ENCODE results near the gene TBC1D2B.
"Not testable (repeated sequence)": the region's sequence is repeated elsewhere in the genome, so short reads cannot be mapped to it uniquely, and the experiment has no call there.

Gene TBC1D2B

GRCh38 chr15:77989296-77990143 lies 88.0 kb downstream of the TBC1D2B start:
- in situ Hi-C loops (cut with HindIII; ENCODE audit: low sequenced_read_pairs), result no loop called here
- TF ChIP-seq, protein P1, sequence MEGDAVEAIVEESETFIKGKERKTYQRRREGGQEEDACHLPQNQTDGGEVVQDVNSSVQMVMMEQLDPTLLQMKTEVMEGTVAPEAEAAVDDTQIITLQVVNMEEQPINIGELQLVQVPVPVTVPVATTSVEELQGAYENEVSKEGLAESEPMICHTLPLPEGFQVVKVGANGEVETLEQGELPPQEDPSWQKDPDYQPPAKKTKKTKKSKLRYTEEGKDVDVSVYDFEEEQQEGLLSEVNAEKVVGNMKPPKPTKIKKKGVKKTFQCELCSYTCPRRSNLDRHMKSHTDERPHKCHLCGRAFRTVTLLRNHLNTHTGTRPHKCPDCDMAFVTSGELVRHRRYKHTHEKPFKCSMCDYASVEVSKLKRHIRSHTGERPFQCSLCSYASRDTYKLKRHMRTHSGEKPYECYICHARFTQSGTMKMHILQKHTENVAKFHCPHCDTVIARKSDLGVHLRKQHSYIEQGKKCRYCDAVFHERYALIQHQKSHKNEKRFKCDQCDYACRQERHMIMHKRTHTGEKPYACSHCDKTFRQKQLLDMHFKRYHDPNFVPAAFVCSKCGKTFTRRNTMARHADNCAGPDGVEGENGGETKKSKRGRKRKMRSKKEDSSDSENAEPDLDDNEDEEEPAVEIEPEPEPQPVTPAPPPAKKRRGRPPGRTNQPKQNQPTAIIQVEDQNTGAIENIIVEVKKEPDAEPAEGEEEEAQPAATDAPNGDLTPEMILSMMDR (IDR thresholded peaks at IDR 0.05; ENCODE audit: low read depth, low read length), result no peak
- no peak for DNase-seq (ENCODE audit: low read depth, low spot score)
- no peak overlapping the region for H3K4me3 ChIP-seq (ENCODE audit: low read depth, low read length)

DNA sequence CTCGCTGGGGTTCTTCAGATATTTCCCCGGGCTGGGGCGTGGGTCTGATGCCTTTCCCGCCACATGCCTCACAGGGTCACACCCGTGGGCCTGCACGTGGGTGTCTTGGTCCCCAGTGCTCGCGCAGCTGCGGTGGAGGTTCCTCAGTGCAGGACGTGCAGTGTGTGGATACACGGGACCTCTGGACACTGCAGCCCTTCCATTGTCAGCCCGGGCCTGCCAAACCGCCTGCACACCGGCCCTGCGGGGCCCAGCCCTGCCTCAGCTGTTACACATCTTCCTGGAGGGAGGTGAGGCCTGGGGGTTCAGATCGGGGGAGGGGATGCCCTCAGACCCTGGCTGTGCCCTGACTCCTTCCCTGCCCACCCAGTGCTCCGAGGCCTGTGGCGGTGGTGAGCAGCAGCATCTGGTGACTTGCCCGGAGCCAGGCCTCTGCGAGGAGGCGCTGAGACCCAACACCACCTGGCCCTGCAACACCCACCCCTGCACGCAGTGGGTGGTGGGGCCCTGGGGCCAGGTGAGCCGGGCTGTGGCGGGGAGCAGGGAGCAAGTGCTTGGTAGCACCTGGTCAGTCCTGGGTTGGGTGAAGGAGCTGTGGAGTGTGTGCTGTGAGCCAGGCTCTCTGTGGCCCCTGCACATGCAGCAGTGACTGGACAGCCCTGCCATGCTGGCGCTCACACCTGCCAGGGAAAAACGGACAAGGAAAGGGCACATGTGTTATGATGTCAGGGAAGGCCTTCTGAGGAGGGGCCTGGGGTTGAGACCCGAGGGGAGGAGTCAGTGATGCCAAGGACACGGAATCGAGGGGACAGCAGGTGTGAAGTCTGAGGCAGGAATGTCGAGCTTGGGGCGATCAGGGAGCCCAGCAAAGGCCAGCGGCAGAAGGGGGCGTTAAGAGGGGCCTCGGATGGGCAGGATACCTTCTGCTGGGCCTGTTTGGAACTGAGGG lies 88.9 kb downstream of the TBC1D2B start:
- in situ Hi-C loops (cut with HindIII; ENCODE audit: low sequenced_read_pairs), result no loop called here
- H3K4me3 ChIP-seq (ENCODE audit: low read depth, low read length), result no peak overlapping the region
- DNase-seq (ENCODE audit: low read depth, low spot score), result no peak
- TF ChIP-seq, protein P1 (IDR thresholded peaks at IDR 0.05; ENCODE audit: low read depth, low read length), result no peak

- DNase-seq (ENCODE audit: low read depth, low spot score); H3K4me3 ChIP-seq (ENCODE audit: low read depth, low read length); in situ Hi-C loops (cut with HindIII; ENCODE audit: low sequenced_read_pairs): not testable (repeated sequence)
These were observed 89.8 kb downstream of the TBC1D2B start for GRCh38 chr15:77987765-77988136.

GRCh38 chr15:77986891-77987764 lies 90.4 kb downstream of the TBC1D2B start:
- in situ Hi-C loops (cut with HindIII; ENCODE audit: low sequenced_read_pairs), result no loop called here

GRCh38 chr15:77985931-77986480 lies 91.5 kb downstream of the TBC1D2B start:
- no peak for DNase-seq (ENCODE audit: low read depth, low spot score)
- H3K4me3 ChIP-seq (ENCODE audit: low read depth, low read length), result no peak overlapping the region
- TF ChIP-seq, protein P1 (IDR thresholded peaks at IDR 0.05; ENCODE audit: low read depth, low read length), result no peak
- in situ Hi-C loops (cut with HindIII; ENCODE audit: low sequenced_read_pairs), result no loop called here

More at GRCh38 chr15:77986891-77987764, 90.4 kb downstream of the TBC1D2B start:
- DNase-seq (ENCODE audit: low read depth, low spot score), result no peak
- H3K4me3 ChIP-seq (ENCODE audit: low read depth, low read length), result no peak overlapping the region
- TF ChIP-seq, protein P1 (IDR thresholded peaks at IDR 0.05; ENCODE audit: low read depth, low read length), result no peak

GRCh38 chr15:77985031-77985930 lies 92.2 kb downstream of the TBC1D2B start:
- in situ Hi-C loops (cut with HindIII; ENCODE audit: low sequenced_read_pairs), result no loop called here

More at GRCh38 chr15:77985031-77985930, 92.2 kb downstream of the TBC1D2B start:
- H3K4me3 ChIP-seq (ENCODE audit: low read depth, low read length), result no peak overlapping the region
- DNase-seq (ENCODE audit: low read depth, low spot score), result no peak
- TF ChIP-seq, protein P1 (IDR thresholded peaks at IDR 0.05; ENCODE audit: low read depth, low read length), result no peak
